A549 (cell line): ENCODE measurements around the gene PDSS1. TPM values are rescaled to one million over a fixed set of nuclear protein-coding genes. Genes with fewer than 3 reads are reported as not detected.

Source experiments
- ATAC-seq, 2 experiments: fragments of 200-7000 bp in 1 of 2; fragments of >200 bp in 1 of 2; cut with Nextera tagmentation in 1 of 2; cut with Tn5 transposase in 1 of 2; 3 replicates each; pipeline versions ENCODE4 v1.8.0 to v1.9.1; 2018 to 2020; ENCODE audit warnings: mild to moderate bottlenecking in 1 of 2, moderate library complexity in 1 of 2
- CTCF ChIA-PET: fragments of 300-600 bp; sonication (Branson Sonifier 250); formaldehyde crosslinking; extraction: SDS; loops from one replicate; lab custom pipeline; 2021; ENCODE audit warnings: antibody characterized with exemption, inconsistent platforms; lab: Yijun Ruan, JAX
- POLR2A ChIA-PET: fragments of 350-600 bp; formaldehyde crosslinking; extraction: SDS; loops from one replicate; lab custom pipeline; 2021; ENCODE audit warnings: antibody characterized with exemption, inconsistent platforms; lab: Yijun Ruan, JAX
- DNase-seq, 2 experiments: peaks; one replicate each; pipeline versions ENCODE4 v3.0.0 to v3.0.0-alpha.2; 2011 to 2016; ENCODE audit warnings: low read depth in 1 of 2, low spot score in 1 of 2
- FAIRE-seq: peaks from 2 replicates; lab custom pipeline; 2011; peaks lifted over from hg19 to GRCh38; lab: Jason Lieb, UNC
- H3K27ac ChIP-seq, 2 experiments: fragments of >200 bp; sonication (Bioruptor Twin); formaldehyde crosslinking; 3 replicates each; pipeline ENCODE4 v1.5.1; 2016 to 2017
- H3K4me1 ChIP-seq: fragments of >200 bp; sonication (Bioruptor Twin); formaldehyde crosslinking; 3 replicates; pipeline ENCODE4 v1.6.1; 2016
- H3K4me2 ChIP-seq: fragments of >200 bp; sonication (Bioruptor Twin); formaldehyde crosslinking; 3 replicates; pipeline ENCODE4 v1.6.1; 2016
- H3K4me3 ChIP-seq: fragments of >200 bp; sonication (Bioruptor Twin); formaldehyde crosslinking; 3 replicates; pipeline ENCODE4 v1.5.1; 2016
- H3K9me3 ChIP-seq: fragments of >200 bp; sonication (Bioruptor Twin); formaldehyde crosslinking; 3 replicates; pipeline ENCODE4 v1.6.1; 2016
- CBX8 ChIP-seq: fragments of 200-600 bp; sonication (generic); IDR thresholded peaks from 2 replicates; pipeline ENCODE4 v1.6.1; 2016
- CEBPB ChIP-seq, 2 experiments: fragments of >200 bp in 1 of 2; sonication (Bioruptor Twin) in 1 of 2; formaldehyde crosslinking in 1 of 2; IDR thresholded peaks; 2 replicates each; pipeline ENCODE4 v1.6.1; 2012 to 2016
- CHD2 ChIP-seq: fragments of 150-350 bp; IDR thresholded peaks from 2 replicates; pipeline ENCODE4 v1.6.1; 2014; ENCODE audit warnings: low read length; ENCODE audit not compliant: partially characterized antibody
- E2F6 ChIP-seq: IDR thresholded peaks from 2 replicates; pipeline ENCODE4 v1.6.1; 2012; ENCODE audit warnings: low read depth, borderline replicate concordance
- EP300 ChIP-seq, 2 experiments: fragments of >200 bp; sonication (Bioruptor Twin); formaldehyde crosslinking; IDR thresholded peaks; 2 replicates in 1 of 2; 3 replicates in 1 of 2; pipeline ENCODE4 v1.6.1; 2016 to 2017
- ESRRA ChIP-seq: fragments of 150-350 bp; IDR thresholded peaks from 2 replicates; pipeline ENCODE4 v1.6.1; 2014; ENCODE audit warnings: mild to moderate bottlenecking, low read length, borderline replicate concordance
- HOXA7 ChIP-seq: fragments of 250-450 bp; sonication (Bioruptor Pico); IDR thresholded peaks from 2 replicates; pipeline ENCODE4 v1.5.0; 2020; ENCODE audit warnings: mild to moderate bottlenecking, moderate library complexity
- HOXB13 ChIP-seq: fragments of 250-450 bp; sonication (Bioruptor Pico); IDR thresholded peaks from 2 replicates; pipeline ENCODE4 v1.5.0; 2020; ENCODE audit warnings: low read depth, mild to moderate bottlenecking, moderate library complexity
- JUN ChIP-seq, 2 experiments: fragments of >200 bp; sonication (Bioruptor Twin); formaldehyde crosslinking; IDR thresholded peaks; 2 replicates in 1 of 2; 3 replicates in 1 of 2; pipeline ENCODE4 v1.6.1; 2016 to 2017
- JUNB ChIP-seq: fragments of >200 bp; sonication (Bioruptor Twin); formaldehyde crosslinking; IDR thresholded peaks from 2 replicates; pipeline ENCODE4 v1.6.1; 2016
- MAFK ChIP-seq: fragments of 450-650 bp; IDR thresholded peaks from 2 replicates; pipeline ENCODE4 v1.6.1; 2014; ENCODE audit not compliant: partially characterized antibody
- MAZ ChIP-seq: fragments of 150-350 bp; IDR thresholded peaks from 2 replicates; pipeline ENCODE4 v1.6.1; 2014; ENCODE audit warnings: antibody characterized with exemption, low read depth, low read length, borderline replicate concordance
- NFE2L2 ChIP-seq: fragments of 150-350 bp; conservative IDR thresholded peaks from 2 replicates; pipeline ENCODE4 v1.6.1; 2014; ENCODE audit warnings: low read length
- NPAS2 ChIP-seq: fragments of 250-450 bp; sonication (Bioruptor Pico); IDR thresholded peaks from 2 replicates; pipeline ENCODE4 v1.8.0; 2022; ENCODE audit warnings: mild to moderate bottlenecking, moderate library complexity, borderline replicate concordance
- PBX3 ChIP-seq: IDR thresholded peaks from 2 replicates; pipeline ENCODE4 v1.6.1; 2012
- POLR2AphosphoS2 ChIP-seq: conservative IDR thresholded peaks from 2 replicates; pipeline ENCODE4 v1.6.1; 2012; ENCODE audit warnings: low read length, improper control_type of control experiment, inconsistent platforms
- RAD21 ChIP-seq, 2 experiments: fragments of >200 bp in 1 of 2; sonication (Bioruptor Twin) in 1 of 2; formaldehyde crosslinking in 1 of 2; IDR thresholded peaks in 1 of 2; conservative IDR thresholded peaks in 1 of 2; 2 replicates in 1 of 2; 3 replicates in 1 of 2; pipeline ENCODE4 v1.6.1; 2012 to 2018; ENCODE audit warnings: inconsistent platforms in 1 of 2
- REST ChIP-seq: fragments of 200-600 bp; sonication (generic); IDR thresholded peaks from 2 replicates; pipeline ENCODE4 v1.6.1; 2016; ENCODE audit warnings: antibody characterized with exemption, mild to moderate bottlenecking, moderate library complexity
- SREBF2 ChIP-seq: fragments of 450-650 bp; IDR thresholded peaks from 2 replicates; pipeline ENCODE4 v1.6.1; 2014; ENCODE audit warnings: mild to moderate bottlenecking, moderate library complexity
- TP53 ChIP-seq: fragments of 250-450 bp; sonication (Bioruptor Pico); IDR thresholded peaks from 2 replicates; pipeline ENCODE4 v1.5.0; 2021; ENCODE audit warnings: mild to moderate bottlenecking, moderate library complexity
- ZC3H11A ChIP-seq: fragments of 450-650 bp; IDR thresholded peaks from 2 replicates; pipeline ENCODE4 v1.6.1; 2014; ENCODE audit warnings: antibody characterized with exemption, mild to moderate bottlenecking
- ZFP36 ChIP-seq: fragments of 450-650 bp; IDR thresholded peaks from 2 replicates; pipeline ENCODE4 v1.6.1; 2014; ENCODE audit warnings: borderline replicate concordance; ENCODE audit not compliant: partially characterized antibody
- ZSCAN20 ChIP-seq: fragments of 250-450 bp; sonication (Bioruptor Pico); IDR thresholded peaks from 2 replicates; pipeline ENCODE4 v1.8.0; 2022; ENCODE audit warnings: mild to moderate bottlenecking, moderate library complexity
- WGBS: methylation state at CpG from one replicate; pipeline ENCODE4 v1.1.6; 2017; ENCODE audit errors: missing lambda C conversion rate; 5-methylcytosine and 5-hydroxymethylcytosine counted together
- polyA plus RNA-seq, 4 experiments: library from polyadenylated mRNA; depleted of rRNA in 3 of 4; stranded (reverse); fragments of >200 nt; fragmentation: RNase III in 1 of 4; extraction: RNeasy Plus Mini Kit Qiagen cat#74134 plus additional on column Dnase treatment in 1 of 4; gene quantifications; 2 replicates in 3 of 4; 3 replicates in 1 of 4; pipeline ENCODE4 v1.2.3, GENCODE V29; 2011 to 2017
- TF ChIP-seq, protein P1 (sequence below): IDR thresholded peaks from 2 replicates; pipeline ENCODE4 v1.6.1; 2012
- TF ChIP-seq, protein P2 (sequence below): fragments of 450-650 bp; IDR thresholded peaks from 2 replicates; pipeline ENCODE4 v1.6.1; 2014; ENCODE audit warnings: antibody characterized with exemption
- TF ChIP-seq, protein P3 (sequence below): fragments of >200 bp; sonication (Bioruptor Twin); formaldehyde crosslinking; IDR thresholded peaks from 3 replicates; pipeline ENCODE4 v1.6.1; 2016

Gene PDSS1
- polyA plus RNA-seq, 2 of the 4 experiments (the other 2 are of a cell fraction), result 14.9 to 24.8 TPM

DNA sequence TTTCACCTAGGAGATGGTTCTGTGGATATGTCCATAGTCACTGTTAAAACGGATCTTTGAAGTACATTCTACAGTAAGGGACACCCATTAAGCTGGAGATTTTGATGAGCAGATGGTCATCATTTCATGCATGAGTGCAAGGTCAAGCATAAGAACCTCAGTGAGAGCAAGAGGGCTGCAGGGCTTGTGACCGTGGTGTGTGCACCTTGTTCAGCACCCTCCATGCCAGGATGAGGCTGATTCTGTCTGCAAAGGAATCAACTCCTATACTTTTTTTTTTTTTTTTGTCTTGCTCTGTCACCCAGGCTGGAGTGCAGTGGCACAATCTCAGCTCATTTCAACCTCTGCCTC lies 17.6 kb downstream of the PDSS1 start:
- no peak for FAIRE-seq
- Histone ChIP-seq H3K4me1 (no peaks in the 10 kb centered on the region), H3K4me3 (no peak overlapping the region), H3K4me2 (no peak overlapping the region), H3K27ac (no peak overlapping the region), H3K9me3 (no peaks in the 10 kb centered on the region)
- WGBS, result 94% methylated on average over 2 of the region's 2 CpGs
- TF ChIP-seq CEBPB (IDR thresholded peaks at IDR 0.05) (no peak), ZFP36 (no peak), RAD21 (conservative IDR thresholded peaks at IDR 0.05 in 1 of 2, IDR thresholded peaks at IDR 0.05 in 1 of 2) (no peak), JUNB (no peak), NPAS2 (CRISPR knock-in tag) (no peak), CBX8 (no peak), ZC3H11A (no peak), TP53 (CRISPR knock-in tag) (no peak), SREBF2 (no peak), MAFK (no peak), REST (no peak), PBX3 (no peak), JUN (IDR thresholded peaks at IDR 0.05) (no peak)
- TF ChIP-seq, protein P1, sequence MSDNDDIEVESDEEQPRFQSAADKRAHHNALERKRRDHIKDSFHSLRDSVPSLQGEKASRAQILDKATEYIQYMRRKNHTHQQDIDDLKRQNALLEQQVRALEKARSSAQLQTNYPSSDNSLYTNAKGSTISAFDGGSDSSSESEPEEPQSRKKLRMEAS, result no peak
- ChIA-PET CTCF (interaction anchor here (5.7 kb wide), 1 partner anchor 11 kb away, joined by 34 read pairs; no protein-coding TSS in a partner anchor), POLR2A (no interaction called here)
- DNase-seq, result no peak
- no peak for ATAC-seq

- FAIRE-seq (no peak), DNase-seq (no peak), ATAC-seq (no peak)
- Histone ChIP-seq H3K4me2 (no peak overlapping the region), H3K27ac (no peak overlapping the region), H3K4me1 (no peaks in the 10 kb centered on the region), H3K9me3 (no peaks in the 10 kb centered on the region), H3K4me3 (no peak overlapping the region)
- POLR2A ChIA-PET, result no interaction called here
- CTCF ChIA-PET, result interaction anchor here (0.9 to 5.7 kb wide), 4 partner anchors 9 to 164 kb away, joined by 3 to 34 read pairs (median 6); no protein-coding TSS in a partner anchor
- 83% methylated on average over 7 of the region's 7 CpGs for WGBS
- TF ChIP-seq ZSCAN20 (CRISPR knock-in tag) (no peak), E2F6 (no peak), PBX3 (no peak), HOXA7 (CRISPR knock-in tag) (no peak), NFE2L2 (no peak), MAFK (no peak), ESRRA (no peak), CHD2 (no peak), REST (no peak), MAZ (no peak), POLR2AphosphoS2 (no peak), HOXB13 (CRISPR knock-in tag) (no peak), EP300 (IDR thresholded peaks at IDR 0.05) (no peak)
- TF ChIP-seq, protein P2, sequence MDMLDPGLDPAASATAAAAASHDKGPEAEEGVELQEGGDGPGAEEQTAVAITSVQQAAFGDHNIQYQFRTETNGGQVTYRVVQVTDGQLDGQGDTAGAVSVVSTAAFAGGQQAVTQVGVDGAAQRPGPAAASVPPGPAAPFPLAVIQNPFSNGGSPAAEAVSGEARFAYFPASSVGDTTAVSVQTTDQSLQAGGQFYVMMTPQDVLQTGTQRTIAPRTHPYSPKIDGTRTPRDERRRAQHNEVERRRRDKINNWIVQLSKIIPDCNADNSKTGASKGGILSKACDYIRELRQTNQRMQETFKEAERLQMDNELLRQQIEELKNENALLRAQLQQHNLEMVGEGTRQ, result no peak
- TF ChIP-seq, protein P3, sequence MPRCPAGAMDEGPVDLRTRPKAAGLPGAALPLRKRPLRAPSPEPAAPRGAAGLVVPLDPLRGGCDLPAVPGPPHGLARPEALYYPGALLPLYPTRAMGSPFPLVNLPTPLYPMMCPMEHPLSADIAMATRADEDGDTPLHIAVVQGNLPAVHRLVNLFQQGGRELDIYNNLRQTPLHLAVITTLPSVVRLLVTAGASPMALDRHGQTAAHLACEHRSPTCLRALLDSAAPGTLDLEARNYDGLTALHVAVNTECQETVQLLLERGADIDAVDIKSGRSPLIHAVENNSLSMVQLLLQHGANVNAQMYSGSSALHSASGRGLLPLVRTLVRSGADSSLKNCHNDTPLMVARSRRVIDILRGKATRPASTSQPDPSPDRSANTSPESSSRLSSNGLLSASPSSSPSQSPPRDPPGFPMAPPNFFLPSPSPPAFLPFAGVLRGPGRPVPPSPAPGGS, result no peak
Observed at GRCh38 chr10:26717476-26717875, 20.0 kb downstream of the PDSS1 start.
